AG09319 (cell line): ENCODE measurements around the gene ABCG1.

Experiments used
- DNase-seq: peaks from one replicate; pipeline ENCODE4 v3.0.0-alpha.2; 2010; ENCODE audit warnings: low read depth; ENCODE audit errors: extremely low read depth
- TF ChIP-seq, protein P1 (sequence below): IDR thresholded peaks from 2 replicates; pipeline ENCODE4 v1.5.1; 2011; ENCODE audit warnings: low read depth, mild to moderate bottlenecking, inconsistent platforms, low read length, moderate library complexity

ABCG1 gene

DNA sequence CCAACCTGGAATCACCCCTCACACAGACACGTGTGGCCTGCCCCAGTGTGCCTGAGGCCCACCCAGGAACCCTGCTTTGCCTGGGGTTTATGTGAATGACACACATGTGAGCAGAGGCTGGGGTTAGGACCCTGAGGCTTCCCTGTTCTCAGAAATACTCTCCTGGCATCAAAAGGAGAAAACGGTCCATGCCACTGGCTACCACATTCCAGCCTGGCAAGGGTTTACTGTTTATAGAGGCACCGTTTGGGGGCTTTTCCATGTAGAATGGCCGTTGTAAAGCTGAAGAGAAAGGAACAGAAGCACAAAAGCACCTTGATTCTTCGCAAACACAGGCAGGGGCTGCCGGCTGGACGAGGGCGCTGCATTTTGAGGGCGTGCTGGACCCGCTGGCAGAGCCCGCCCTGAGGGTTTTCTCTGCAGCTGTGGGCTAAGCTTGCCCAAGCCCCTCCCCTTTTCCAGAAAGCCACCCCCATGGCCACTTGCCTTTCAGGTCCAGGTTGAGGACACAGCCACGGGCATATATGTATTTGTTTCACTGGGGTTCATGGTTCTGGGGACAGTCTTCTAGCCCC is 83.2 kb downstream of the ABCG1 start:
- no peak for DNase-seq

DNA sequence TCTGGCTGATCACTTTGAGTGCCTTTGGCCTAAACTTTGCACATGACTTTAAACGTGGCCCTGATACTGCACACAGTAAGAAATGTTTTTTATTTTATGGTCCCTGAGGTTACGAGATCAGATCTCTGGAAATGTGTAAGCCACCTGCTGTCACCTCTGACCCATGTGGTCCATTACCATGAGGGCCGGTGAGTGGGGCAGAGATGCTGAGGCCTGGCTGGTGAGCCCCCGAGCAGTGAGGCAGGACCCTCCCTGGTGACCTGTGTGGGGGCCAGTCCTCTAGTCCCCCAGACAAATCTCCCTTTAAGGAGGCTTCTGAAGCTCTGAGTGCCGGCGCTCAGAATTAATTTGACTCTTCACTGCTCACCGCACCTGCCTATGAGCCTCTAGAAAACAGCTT is 83.9 kb downstream of the ABCG1 start:
- DNase-seq, result no peak
- TF ChIP-seq, protein P1, sequence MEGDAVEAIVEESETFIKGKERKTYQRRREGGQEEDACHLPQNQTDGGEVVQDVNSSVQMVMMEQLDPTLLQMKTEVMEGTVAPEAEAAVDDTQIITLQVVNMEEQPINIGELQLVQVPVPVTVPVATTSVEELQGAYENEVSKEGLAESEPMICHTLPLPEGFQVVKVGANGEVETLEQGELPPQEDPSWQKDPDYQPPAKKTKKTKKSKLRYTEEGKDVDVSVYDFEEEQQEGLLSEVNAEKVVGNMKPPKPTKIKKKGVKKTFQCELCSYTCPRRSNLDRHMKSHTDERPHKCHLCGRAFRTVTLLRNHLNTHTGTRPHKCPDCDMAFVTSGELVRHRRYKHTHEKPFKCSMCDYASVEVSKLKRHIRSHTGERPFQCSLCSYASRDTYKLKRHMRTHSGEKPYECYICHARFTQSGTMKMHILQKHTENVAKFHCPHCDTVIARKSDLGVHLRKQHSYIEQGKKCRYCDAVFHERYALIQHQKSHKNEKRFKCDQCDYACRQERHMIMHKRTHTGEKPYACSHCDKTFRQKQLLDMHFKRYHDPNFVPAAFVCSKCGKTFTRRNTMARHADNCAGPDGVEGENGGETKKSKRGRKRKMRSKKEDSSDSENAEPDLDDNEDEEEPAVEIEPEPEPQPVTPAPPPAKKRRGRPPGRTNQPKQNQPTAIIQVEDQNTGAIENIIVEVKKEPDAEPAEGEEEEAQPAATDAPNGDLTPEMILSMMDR, result no peak

More for the DNA sequence above, 83.2 kb downstream of the ABCG1 start:
- TF ChIP-seq, protein P1, result no peak

DNA sequence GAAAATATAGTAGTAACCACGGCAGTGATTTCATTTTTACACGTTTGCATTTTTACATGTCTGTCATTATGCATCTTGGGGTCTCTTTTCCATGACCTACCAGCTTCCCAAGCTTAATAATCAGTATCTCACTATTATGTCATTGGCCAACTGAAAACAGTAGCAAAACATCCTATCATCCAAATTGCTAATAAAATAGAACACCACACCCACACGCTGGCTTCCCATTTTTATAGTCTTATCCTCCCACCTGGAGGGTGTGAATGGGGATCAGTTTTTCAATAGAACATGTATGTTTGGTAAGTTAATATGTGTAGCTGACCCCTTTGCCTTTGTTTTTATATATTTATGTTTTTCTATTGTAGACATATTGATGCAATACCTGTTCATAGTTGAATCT is 84.5 kb downstream of the ABCG1 start:
- TF ChIP-seq, protein P1, result no peak
- no peak for DNase-seq

DNA sequence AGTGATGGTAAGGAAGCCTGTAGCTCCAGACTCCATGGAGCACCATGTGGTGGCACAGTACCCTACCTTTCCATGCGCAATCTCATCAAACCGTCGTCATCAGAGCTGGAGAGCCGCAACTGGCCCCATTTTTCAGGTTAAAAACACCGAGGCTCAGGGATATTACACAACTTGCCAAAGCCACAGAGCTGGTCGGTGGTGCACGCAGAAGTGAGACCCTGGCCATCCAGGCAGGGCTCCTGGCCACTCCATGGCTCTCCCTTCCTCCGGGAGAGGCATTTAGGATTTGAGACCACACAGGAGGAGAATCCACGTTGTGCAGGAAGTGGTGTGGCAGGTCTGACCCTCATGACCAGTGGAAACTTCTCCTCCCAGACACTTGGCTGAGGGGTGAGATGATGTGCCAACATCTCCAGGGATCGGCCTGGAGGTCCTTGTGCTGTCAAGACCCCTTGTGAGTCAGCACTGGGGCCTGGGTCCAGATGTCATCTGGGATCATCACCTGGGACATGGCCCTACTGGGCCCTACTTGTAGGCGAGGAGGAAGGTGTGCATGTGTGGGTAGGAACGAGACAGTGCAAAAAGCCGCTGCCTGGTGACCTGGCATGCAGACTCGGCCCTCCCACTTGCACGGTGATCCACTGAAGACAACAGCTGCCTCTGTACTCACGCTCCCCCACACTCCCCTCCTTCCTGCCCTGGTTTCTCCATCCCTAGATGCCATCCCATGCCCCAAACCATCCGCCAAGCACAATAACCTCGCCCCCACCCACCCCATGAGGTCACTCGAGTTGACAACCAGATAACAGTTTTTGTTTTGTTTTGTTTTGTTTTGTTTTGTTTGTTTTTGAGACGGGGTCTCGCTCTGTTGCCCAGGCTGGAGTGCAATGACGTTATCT is 85.9 kb downstream of the ABCG1 start:
- no peak for DNase-seq
- TF ChIP-seq, protein P1, result no peak

DNA sequence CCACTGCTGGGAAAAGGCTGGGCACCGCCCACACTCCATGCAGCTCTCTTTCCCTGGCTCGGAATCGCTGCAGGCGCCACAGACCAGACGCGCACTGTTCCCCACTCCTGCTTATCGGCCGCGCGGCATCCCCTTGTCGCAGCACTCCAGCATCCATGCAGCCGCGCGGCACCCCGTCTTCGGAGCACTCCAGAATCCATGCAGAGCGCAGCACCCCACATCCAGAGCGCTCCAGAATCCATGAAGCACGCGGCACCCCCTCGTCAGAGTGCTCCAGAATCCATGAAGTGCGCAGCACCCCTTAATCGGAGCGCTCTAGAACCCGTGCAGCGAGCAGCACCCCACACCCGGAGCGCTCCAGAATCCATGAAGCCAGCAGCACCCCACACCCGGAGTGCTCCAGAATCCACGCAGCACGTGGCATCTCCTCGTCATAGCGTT is 86.8 kb downstream of the ABCG1 start:
- DNase-seq, result no peak
- TF ChIP-seq, protein P1, result no peak

DNA sequence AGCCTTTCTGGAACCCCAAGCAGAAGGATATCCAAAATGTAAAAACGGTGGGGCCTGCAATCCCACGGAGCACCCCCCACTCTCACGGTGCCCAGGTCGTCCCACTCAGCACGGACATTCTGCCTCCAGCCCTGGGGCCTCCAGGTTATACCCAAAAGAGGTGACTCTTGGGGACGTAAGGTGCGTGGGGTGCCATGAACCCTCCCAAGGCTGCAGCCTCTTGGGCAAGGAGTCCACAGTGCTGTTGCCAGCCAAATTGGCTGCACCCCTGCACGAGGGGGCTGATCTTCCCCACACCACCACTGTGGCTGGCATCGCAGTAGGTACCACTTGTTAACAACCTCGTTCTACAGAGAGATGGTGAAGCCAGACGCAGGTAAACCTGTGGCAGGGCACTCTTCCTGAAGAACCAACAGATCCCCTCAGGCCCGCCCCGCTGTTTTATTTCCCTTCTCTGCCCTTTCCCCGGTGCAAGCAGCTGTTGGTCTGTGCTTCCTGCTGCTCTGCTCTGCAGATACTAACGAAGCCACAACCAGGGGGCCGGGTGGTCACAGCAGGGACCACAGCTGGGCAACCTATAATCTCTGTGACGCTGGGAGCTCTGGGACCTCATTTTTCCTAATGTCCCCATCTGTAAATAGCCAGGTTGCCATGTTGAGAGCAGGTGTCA is 87.6 kb downstream of the ABCG1 start:
- no peak for DNase-seq
- TF ChIP-seq, protein P1, result no peak

DNA sequence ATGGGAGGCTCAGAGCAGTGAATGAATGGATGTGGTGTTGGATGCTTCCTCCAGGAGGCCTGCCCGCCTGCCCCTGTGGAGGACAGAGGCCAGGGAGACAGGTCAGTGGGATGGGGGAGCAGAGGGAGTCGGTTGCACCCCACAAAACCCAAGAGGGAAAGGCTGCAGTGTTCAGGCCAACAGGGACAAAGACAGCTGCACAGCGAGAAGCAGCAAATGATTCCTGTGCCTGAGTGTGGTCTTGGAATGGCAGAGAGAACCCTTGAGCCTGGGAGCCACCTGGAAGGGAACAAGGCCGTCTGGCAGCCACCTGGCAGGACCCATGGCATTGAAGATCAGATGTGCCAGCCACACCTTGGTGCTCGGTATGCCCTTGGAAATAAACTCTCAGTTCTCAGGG is 88.2 kb downstream of the ABCG1 start:
- DNase-seq, result no peak
- TF ChIP-seq, protein P1, result no peak
